ENCODE data around the gene LHFPL5. TPM values are rescaled to one million over a fixed set of nuclear protein-coding genes. Genes with fewer than 3 reads are reported as not detected.

The LHFPL5 gene
- total RNA-seq, 1 donor from 2014 or later: 0.10 TPM

- DNase-seq (ENCODE audit: low read depth): no peak
These were observed 51.1 kb downstream of the LHFPL5 start for GRCh38 chr6:35856250-35856649.

- no peak for DNase-seq (ENCODE audit: low read depth)
These were observed 52.7 kb downstream of the LHFPL5 start for GRCh38 chr6:35857853-35858252.

- no peak for DNase-seq (ENCODE audit: low read depth)
These were observed 54.2 kb downstream of the LHFPL5 start for GRCh38 chr6:35859367-35859766.

Other genes starting within 250 kb of the LHFPL5 start
- 20.0 and 146 TPM in 2 replicates for gene FKBP5, start 116.4 kb upstream of the LHFPL5 start, total RNA-seq
- 0.35 and 0.87 TPM in 2 replicates for gene ARMC12, start 68.3 kb upstream of the LHFPL5 start, total RNA-seq
- not detected in 2 replicates for gene CLPSL2, start 28.8 kb upstream of the LHFPL5 start, total RNA-seq
- gene CLPSL1, start 24.3 kb upstream of the LHFPL5 start, total RNA-seq: not detected in 2 replicates
- gene CLPS, start 8.0 kb upstream of the LHFPL5 start, total RNA-seq: not detected in 2 replicates
- gene SRPK1, start 115.7 kb downstream of the LHFPL5 start, total RNA-seq: 104 and 134 TPM in 2 replicates
- gene SLC26A8, start 219.3 kb downstream of the LHFPL5 start, total RNA-seq: 0.05 TPM in 1 of 2 replicates, not detected in the other
- gene MAPK14, start 222.5 kb downstream of the LHFPL5 start, total RNA-seq: 52.8 and 86.7 TPM in 2 replicates

All from renal cortical epithelial cell (primary cell).